HG02870 (cell line): ENCODE data around the gene SMIM38.

Source experiments
- ATAC-seq: cut with Tn5 transposase; IDR thresholded peaks from one replicate; pipeline ENCODE4 v1.9.1; 2021; ENCODE audit warnings: mild to moderate bottlenecking, moderate library complexity; ENCODE audit not compliant: unreplicated experiment

Gene SMIM38

DNA sequence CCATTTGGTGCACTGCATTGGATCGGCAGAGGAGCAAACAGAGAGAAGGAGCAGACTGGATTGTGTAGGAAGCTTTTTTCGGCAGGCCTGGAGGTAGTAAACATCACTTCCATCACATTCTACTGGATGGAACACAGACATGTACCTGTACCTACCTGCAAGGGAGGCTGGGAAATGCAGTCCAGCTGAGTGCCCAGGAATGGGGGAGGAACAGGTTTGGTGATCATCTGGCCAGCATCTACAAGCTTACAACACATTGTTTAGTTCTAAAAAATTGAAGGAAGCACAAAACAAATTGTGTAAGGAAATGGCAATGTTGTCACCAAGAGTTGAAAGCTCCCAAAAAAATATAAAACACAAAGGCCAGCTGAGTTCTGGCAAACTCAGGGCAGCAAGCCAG is 19.1 kb downstream of the SMIM38 start:
- ATAC-seq: no peak

DNA sequence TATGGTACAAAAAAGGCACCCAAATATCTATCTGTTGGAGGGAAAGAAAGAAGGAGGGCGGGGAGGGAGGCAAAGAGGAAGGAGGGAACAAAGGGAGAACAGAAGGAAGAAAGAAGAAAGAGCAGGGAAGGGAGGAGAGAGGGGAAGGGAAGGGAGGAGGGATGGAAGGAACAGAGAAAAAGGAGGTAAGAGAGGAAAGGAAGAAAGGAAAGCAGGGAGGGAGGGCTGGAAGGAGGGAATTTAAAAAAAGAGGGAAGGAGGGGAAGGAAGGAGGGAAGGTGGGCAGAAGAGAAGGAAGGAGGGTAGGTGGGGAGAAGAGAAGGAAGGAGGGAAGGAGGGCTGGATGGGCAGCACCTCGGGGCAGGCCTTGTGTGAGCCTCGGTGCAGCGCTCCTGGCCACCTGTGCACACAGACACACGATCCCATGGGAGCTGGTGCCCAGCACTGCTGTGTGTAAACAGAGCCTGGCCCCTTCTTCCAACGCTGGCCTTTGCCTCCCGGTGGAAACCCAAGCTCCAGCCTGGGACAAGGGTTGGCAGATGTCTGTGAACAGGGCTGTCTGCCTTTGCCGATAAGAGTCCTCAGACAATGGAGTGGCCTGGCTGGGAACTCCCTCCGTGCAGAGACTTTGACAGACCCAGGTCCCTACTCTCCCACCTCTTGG is 23.2 kb downstream of the SMIM38 start:
- no peak for ATAC-seq

DNA sequence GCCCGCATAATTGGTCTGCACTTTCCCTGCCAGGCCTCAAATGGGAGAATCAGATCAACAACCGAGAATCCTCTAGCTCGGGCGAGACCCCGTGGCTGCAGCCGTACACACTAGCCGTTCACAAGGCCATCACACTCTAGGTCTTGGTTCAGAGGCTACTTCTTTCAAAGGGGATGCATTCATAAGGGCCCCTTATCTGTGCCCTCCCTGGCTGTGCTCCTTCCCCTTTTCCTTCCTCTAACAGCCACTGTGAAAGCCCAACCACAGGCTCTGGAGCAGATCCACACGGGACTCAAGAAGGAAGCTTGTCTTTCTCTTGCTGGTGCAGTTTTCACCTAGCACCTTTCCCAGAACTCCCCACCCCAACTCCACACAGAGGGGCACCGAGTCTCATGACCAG is 24.5 kb downstream of the SMIM38 start:
- no peak for ATAC-seq

DNA sequence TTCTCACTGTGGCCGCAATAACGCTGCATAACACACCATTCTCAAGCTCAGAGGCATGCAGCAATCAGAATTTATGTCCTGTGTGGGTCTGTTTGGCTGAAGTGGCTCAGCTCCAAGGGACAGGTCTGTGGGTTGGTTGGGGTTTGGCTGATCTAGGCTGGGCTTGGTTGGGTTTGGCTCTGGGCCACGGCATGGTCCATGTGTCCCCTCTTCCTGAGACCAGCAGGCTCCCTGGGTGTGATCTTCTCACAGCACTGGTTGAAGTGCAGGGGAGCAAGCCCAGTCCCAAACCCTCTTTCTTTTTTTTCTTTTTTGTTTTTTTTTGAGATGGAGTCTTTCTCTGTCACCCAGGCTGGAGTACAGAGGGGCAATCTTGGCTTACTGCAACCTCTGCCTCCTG is 25.0 kb downstream of the SMIM38 start:
- no peak for ATAC-seq

- no peak for ATAC-seq
Observed at GRCh38 chr11:69183613-69184012, 27.9 kb downstream of the SMIM38 start.

- ATAC-seq: no peak
Observed at GRCh38 chr11:69186316-69187260, 30.9 kb downstream of the SMIM38 start.

DNA sequence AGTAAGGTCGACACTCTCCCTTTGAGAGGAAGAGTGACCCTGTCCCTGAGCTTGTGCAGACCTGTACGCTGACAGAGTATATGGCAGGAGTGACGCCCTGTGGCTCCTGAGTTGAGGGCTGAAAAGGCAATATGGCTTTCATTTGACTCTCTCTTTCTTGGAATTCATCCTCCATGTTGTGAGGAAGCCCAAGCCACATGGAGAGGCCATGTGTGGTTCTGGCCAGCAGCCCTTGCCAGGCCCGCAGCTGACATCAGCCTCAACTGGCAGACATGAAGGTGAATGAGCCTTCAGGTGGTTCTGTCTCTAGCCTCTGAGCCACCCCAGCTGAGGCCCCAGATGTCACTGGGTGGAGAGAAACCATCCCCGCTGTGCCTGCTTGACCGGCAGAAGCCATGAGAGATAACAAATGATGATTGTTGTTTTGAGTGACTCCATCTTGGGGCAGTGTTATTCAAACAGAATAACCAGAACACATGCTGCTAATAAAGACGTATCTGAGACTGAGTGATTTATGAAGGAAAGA is 31.9 kb downstream of the SMIM38 start:
- ATAC-seq: no peak

DNA sequence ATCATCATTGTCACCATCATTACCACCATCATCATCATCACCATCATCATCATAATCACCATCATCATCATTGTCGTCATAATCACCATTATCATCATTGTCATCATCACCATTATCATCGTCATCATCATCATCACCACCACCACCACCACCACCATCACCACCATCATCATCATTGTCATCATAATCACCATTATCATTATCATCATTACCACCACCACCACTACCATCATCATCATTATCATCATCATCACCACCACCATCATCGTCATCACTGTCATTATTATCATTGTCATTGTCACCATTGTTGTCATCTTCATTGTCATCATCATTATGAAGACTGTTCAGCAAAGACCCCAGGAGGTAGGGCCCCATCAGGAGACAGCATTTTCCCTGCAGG is 33.3 kb downstream of the SMIM38 start:
- no peak for ATAC-seq

DNA sequence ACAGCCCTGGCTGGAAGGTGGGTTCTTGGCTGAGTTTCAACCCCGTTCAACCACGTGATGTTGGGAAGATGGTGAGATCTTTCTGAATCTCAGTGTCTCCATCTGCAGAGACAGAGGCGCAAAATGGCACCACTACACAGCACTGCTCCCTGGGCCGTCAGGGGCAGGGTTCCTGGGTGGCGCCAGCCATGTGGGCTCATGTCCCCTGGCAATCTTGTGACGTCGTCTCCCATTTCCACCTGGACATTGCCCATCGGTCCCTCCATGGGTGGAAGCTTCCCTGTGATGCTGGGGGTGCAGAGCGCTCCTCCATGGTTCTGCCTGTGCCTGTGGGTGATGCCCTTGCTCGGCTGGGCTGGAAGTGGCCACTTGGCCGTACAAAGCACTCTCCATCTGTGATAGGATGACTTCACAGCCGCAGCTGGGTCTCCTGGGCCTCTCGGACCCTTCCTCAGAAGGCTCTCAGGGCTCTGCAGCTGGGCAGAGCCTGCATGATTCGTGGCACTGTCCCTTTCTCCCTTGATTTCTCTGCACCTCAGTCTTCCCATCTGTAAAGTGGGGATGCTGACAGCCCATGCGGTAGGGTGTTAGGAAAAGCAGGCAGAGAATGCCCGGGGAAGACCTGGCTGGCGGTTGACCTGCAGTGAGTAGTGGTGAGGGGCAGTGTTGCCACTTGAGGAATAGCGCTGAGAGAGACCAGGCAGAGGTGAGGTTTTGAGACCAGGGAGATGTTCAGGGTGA is 35.2 kb downstream of the SMIM38 start:
- no peak for ATAC-seq

DNA sequence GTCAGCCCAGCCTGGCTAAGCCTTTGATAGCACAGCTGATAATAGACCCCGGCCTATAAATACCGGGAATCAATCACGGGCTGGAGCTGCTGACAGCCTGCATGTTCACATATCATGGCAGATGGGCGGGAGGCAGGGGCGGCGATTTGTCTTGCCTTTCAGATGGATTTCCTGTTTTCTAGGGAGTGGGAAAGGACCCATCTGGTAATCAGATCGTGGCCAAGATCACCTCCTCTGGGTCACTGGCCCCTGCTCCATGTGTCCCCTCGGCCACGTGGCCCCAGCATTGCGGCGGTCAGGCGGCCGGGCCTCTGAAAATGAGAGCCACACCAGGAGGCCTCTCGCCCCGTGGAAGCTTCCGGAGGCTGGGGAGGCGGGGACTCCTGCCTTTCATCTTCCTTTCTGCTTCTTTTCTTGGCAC is 36.6 kb downstream of the SMIM38 start:
- no peak for ATAC-seq

DNA sequence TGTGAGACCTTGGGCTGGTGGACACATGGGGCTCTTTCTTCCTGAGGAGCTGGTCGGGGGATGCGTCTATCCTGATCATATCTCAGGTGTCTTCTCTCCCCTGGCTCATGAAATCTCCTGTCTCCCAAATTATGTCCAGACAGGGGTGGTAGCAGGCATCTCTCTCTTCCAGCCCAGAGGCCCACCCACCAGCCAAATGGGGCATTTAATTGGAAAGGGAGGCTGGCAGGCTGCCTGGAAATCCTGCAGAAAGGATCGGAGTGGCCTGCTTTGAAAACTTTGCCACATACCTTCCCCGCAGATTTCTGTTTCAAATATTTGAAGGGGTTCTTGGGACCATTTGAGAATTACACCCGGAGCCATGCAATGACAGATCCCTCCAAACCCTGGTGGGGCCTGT is 37.4 kb downstream of the SMIM38 start:
- ATAC-seq: no peak

GRCh38 chr11:69193629-69194028 is 37.9 kb downstream of the SMIM38 start:
- no peak for ATAC-seq

DNA sequence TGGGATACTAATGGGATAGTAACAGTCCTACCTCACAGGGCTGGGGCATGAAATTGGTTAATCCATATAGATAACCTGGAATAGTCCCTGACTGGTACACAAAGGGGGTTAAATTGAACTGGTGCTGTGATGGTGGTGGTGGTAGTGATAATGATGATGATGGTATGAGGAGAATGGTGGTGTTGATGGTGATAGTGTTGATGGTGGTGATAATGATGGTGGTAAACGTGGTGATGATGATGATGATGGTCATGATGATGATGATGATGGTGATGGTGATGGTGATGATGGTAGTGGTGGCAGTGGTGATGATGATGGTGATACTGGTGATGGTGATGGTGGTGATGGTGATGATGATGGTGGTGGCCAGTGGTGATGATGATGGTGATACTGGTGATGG is 38.7 kb downstream of the SMIM38 start:
- ATAC-seq: no peak

- ATAC-seq: no peak
Observed at GRCh38 chr11:69194956-69195355, 39.2 kb downstream of the SMIM38 start.

DNA sequence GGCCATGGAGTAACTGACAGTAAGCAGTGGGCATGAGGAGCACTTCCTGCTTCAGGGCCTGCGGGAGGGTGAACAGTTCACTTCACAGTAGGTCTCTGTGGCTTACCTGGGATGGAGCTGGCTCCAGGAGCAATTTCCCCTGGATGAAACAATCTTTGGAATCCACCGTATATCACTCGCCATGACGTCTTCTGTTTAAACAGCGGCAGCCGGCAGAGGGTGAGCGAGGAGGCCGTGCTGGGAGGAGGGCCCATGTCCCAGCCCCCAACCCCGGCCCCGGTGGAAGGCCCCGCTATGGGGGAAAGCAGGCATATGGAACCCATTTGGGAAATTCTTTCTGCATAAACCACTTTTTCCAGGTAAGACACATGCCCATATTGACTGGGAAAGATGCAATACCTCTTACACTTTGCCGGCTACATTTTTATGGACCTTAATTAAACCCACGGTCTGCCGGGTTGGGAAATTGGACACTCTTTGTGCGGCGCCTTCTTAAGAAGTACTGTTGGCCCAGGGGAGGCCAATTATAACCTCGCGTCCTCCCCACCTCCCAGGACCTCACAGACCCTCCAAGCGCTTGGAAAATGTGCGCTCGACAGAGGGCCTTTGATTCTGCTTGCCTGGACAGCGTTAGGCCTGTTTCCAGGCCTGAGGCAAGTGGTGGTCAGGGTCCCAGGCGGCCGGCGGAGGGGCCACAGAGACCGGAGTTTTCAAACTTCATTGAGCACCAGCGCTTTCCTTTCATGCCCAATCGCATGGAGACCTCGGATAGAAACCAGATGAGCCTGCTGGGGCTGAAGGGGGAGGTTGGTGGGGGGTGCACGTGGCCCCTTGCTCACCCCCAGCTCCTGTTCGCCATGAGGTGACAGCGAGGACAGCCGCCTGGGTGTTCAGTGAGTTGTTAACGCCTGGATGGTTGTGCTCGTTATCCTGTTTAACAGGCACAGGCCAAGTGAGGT is 40.4 kb downstream of the SMIM38 start:
- no peak for ATAC-seq

GRCh38 chr11:69196783-69197169 is 41.0 kb downstream of the SMIM38 start:
- no peak for ATAC-seq

DNA sequence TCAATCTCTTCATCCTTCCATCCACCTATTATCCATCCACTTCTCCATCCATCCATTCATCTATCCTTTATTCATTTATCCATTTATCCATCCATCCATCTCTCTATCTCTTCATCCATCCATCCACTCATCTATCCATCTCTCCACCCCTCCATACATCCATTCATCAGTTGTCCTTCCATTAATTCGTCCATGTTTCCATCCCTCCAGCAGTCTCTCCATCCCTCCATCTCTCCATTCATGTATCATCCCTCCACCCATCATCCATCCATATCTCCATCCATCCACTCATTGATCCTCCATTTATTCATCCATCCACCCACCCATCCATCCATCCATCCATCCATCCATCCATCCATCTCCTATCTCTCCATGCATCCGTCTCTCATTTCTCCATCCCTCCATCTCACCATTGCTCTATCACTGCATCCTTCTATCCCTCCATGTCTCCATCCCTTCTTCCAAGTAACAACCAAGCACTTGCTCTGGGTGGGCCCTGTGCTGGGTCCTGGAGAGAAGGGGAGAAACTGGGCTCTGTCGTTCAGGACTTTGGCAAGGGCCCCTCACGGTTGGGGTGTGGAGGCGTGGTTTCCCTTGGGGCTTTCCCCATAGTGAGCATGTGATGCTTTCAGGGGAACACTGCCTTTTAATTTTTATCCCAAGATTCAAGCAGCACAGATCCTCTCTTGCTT is 43.3 kb downstream of the SMIM38 start:
- no peak for ATAC-seq

DNA sequence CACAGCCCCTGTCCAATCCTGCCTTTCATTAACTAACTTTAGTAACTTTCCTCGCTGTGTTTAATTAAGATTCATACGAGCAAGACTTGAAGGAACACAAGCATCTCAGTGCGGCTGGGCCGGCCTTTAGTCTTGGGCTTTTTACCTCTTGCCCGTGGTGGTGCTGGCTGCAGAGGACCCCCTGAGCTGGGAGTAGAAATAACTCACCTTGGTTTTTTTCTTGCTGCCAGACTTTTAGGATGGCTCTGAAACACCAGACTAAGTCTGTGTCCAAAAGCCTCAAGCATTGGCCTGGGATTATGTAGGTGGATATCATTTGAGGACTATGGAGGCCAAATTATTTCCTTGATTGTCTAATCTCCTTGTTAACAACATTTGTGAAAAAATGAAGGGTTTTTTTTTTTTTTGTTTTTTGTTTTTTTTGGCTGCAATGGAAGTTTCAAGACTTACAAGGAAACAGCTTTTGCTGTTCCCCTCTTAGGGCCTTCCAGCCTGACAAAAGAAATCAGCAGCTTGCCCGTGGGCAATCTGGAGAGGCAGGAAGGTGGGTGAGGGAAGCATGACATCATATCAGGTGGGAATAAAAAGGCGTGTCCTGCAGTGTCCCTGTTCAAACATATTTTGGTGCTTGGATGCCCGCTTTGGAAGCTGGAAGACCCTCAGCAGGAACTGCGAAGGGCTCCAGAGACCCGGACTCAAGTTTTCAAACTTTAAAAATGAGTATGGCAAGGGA is 44.0 kb downstream of the SMIM38 start:
- no peak for ATAC-seq
